Esophagus squamous epithelium (tissue), 5 donors: ENCODE data around the gene MED16. TPM values are rescaled to one million over a fixed set of nuclear protein-coding genes. Genes with fewer than 3 reads are reported as not detected.

ENCODE experiments used
- DNase-seq: peaks from one replicate; lab custom pipeline; 2025; lab: John Stamatoyannopoulos, UW
- H3K27ac ChIP-seq, 4 donors: fragments of 200-600 bp; sonication (generic); one replicate each; pipeline ENCODE4 v1.5.1; 2016 to 2019; ENCODE audit warnings: mild to moderate bottlenecking in 1 of 4
- H3K27me3 ChIP-seq, 4 donors: fragments of 200-600 bp; sonication (generic); 1 replicate in 3 of 4; 2 replicates in 1 of 4; pipeline versions ENCODE4 v1.5.1 to v1.6.0; 2017 to 2021; ENCODE audit warnings: antibody characterized with exemption in 1 of 4
- H3K36me3 ChIP-seq, 3 donors: fragments of 200-600 bp; sonication (generic); one replicate each; pipeline ENCODE4 v1.5.1; 2016 to 2019
- H3K4me1 ChIP-seq, 3 donors: fragments of 200-600 bp; sonication (generic); one replicate each; pipeline ENCODE4 v1.5.1; 2017 to 2019
- H3K4me3 ChIP-seq, 4 donors: fragments of 200-600 bp; sonication (generic); 1 replicate in 3 of 4; 2 replicates in 1 of 4; pipeline ENCODE4 v1.5.1; 2016 to 2019; ENCODE audit warnings: mild to moderate bottlenecking in 2 of 4, moderate library complexity in 1 of 4
- H3K9me3 ChIP-seq, 3 donors: fragments of 200-600 bp; sonication (generic); one replicate each; pipeline ENCODE4 v1.5.1; 2016 to 2019
- POLR2A ChIP-seq, 4 donors: fragments of 450-650 bp; IDR thresholded peaks; one replicate each; pipeline ENCODE4 v1.6.1; 2017; ENCODE audit warnings: antibody characterized with exemption in 4 of 4, mild to moderate bottlenecking in 4 of 4, moderate library complexity in 3 of 4
- WGBS, 2 donors: methylation state at CpG; one replicate each; pipeline ENCODE4 v1.1.5; 2018; 5-methylcytosine and 5-hydroxymethylcytosine counted together
- intact Hi-C: fragments of 100-400 bp; cut with DNase I; formaldehyde crosslinking; loops from one replicate; pipeline ENCODE4 v1.15.0; 2022
- total RNA-seq, 4 donors: library from RNA; depleted of rRNA; stranded (reverse); fragments of >200 nt; gene quantifications; one replicate each; pipeline ENCODE4 v1.1.0, GENCODE V29; 2016
- TF ChIP-seq, protein P1 (sequence below), 6 experiments: fragments of 450-650 bp in 4 of 6; fragments of 200-600 bp in 2 of 6; sonication (generic) in 2 of 6; IDR thresholded peaks; one replicate each; pipeline ENCODE4 v1.5.1; 2016 to 2019; ENCODE audit warnings: antibody characterized with exemption in 6 of 6, mild to moderate bottlenecking in 4 of 6, moderate library complexity in 4 of 6
- donor health status: DM: yes; HTN: yes; CAD: no.

The MED16 gene
- total RNA-seq, 4 donors from 2014 or later = 23.7 to 64.9 (median 32.5) TPM

DNA sequence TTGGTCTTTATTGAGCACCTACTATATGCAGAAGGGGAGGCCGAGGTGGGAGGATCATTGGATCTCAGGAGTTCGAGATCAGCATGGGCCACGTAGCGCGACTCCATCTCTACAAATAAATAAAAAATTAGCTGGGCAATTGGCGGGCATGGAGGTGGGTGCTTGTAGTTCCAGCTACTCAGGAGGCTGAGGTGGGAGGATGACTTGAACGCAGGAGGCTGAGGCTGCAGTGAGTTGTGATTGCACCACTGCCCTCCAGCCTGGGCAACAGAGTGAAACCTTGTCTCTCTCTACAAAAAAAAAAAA lies 29.7 kb downstream of the MED16 start:
- TF ChIP-seq POLR2A (IDR thresholded peaks at IDR 0.05) = no peak
- TF ChIP-seq, protein P1, sequence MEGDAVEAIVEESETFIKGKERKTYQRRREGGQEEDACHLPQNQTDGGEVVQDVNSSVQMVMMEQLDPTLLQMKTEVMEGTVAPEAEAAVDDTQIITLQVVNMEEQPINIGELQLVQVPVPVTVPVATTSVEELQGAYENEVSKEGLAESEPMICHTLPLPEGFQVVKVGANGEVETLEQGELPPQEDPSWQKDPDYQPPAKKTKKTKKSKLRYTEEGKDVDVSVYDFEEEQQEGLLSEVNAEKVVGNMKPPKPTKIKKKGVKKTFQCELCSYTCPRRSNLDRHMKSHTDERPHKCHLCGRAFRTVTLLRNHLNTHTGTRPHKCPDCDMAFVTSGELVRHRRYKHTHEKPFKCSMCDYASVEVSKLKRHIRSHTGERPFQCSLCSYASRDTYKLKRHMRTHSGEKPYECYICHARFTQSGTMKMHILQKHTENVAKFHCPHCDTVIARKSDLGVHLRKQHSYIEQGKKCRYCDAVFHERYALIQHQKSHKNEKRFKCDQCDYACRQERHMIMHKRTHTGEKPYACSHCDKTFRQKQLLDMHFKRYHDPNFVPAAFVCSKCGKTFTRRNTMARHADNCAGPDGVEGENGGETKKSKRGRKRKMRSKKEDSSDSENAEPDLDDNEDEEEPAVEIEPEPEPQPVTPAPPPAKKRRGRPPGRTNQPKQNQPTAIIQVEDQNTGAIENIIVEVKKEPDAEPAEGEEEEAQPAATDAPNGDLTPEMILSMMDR (IDR thresholded peaks at IDR 0.05) = no peak
- no peak for DNase-seq
- Histone ChIP-seq H3K4me1 (peaks cover 9 to 61% (median 33%) of the 10 kb centered on the region in 3 donors), H3K27ac (peak overlapping the region in 1 of 4 donors; percentile 3), H3K27me3 (peaks cover 0 to 48% (median 0%) of the 10 kb centered on the region in 4 donors), H3K4me3 (peak overlapping the region in 1 of 4 donors; percentile 26), H3K36me3 (peaks cover 3 to 14% (median 10%) of the 10 kb centered on the region in 3 donors), H3K9me3 (no peaks in the 10 kb centered on the region)
- WGBS, 2 donors = 86 to 90% methylated on average over 6 to 7 of the region's 7 CpGs
- intact Hi-C loops = loop anchor here (5.0 kb wide), 1 partner anchor 59 kb away; no protein-coding TSS in a partner anchor

DNA sequence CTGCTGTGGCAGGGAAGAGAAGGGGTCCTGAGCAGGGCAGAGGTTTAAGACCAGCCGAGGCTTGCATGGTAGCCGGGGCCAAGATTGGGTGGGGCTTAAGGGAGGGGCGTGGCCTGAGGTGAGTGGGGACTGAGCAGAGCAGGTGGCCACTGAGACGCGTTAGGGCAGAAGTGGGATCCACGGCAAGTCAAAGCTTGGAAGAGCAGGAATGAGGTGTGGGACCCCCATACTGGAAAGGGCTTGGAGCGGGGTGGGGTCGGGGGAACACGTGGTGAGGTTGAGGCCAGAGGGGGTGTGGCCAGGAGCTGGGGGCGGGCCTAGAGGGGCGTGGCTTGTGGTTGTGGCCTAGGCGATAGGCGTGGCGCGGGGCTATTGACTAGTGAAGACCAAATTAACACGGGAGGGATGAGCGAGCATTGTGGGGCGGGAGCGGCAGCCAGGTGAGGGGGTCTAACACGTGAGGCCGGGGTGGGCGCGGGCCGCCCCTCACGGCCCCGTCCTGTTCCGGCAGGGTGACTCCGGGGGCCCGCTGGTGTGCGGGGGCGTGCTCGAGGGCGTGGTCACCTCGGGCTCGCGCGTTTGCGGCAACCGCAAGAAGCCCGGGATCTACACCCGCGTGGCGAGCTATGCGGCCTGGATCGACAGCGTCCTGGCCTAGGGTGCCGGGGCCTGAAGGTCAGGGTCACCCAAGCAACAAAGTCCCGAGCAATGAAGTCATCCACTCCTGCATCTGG lies 30.2 kb downstream of the MED16 start:
- Histone ChIP-seq H3K36me3 (peaks cover 0 to 8% (median 5%) of the 10 kb centered on the region in 3 donors), H3K9me3 (no peaks in the 10 kb centered on the region), H3K4me1 (peaks cover 9 to 58% (median 33%) of the 10 kb centered on the region in 3 donors), H3K27ac (peak overlapping the region in 2 of 4 donors; percentile 4 to 16), H3K4me3 (peak overlapping the region in 2 of 4 donors; percentile 26 to 27), H3K27me3 (peaks cover 0 to 50% (median 0%) of the 10 kb centered on the region in 4 donors)
- no peak for TF ChIP-seq POLR2A (IDR thresholded peaks at IDR 0.05)
- TF ChIP-seq, protein P1 (IDR thresholded peaks at IDR 0.05) = no peak
- no peak for DNase-seq
- 29 to 30% methylated on average over 10 to 23 of the region's 48 CpGs for WGBS, 2 donors
- intact Hi-C loops = loop anchor here (5.0 kb wide), 1 partner anchor 60 kb away; no protein-coding TSS in a partner anchor

DNA sequence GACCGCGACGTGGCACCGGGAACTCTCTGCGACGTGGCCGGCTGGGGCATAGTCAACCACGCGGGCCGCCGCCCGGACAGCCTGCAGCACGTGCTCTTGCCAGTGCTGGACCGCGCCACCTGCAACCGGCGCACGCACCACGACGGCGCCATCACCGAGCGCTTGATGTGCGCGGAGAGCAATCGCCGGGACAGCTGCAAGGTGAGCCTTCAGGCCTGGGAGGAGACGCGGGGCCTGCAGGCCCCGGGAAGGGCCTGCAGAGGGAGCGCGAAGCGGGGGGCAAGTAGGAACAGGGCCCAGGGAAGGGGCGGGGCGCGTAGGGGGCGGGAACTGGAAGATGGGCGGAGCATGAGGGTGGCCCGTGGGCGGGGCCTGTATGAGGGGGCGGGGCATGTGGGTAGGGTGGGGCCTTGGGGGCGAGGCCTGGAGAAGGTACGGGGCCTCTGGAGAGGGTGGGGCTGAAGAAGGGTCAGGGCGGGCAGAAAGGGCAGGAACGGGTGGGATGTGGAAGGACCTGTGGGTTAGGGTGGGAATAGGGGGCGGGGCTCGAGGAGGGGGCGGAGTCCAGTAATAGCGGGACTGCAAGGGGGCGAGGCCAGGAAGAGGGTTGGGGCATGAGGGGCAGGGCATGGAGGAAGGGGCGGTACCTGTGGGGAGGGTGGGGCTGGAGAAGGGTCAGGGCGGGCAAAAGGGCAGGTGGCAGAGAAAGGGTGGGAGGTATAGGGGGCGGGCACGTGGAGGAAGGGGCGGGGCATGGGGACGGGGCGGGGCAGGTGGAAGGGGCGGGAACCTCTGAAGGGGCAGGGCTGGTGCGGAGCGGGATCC lies 31.0 kb downstream of the MED16 start:
- no peak for DNase-seq
- Histone ChIP-seq H3K9me3 (no peaks in the 10 kb centered on the region), H3K27me3 (peaks cover 0 to 55% (median 0%) of the 10 kb centered on the region in 4 donors), H3K4me1 (peaks cover 9 to 58% (median 33%) of the 10 kb centered on the region in 3 donors), H3K27ac (peak overlapping the region in 2 of 4 donors; percentile 4 to 25), H3K36me3 (peaks cover 0 to under 1% (median 0%) of the 10 kb centered on the region in 3 donors), H3K4me3 (peak overlapping the region in 2 of 4 donors; percentile 7 to 26)
- TF ChIP-seq, protein P1 (IDR thresholded peaks at IDR 0.05) = peak in 1 of 6 experiments; percentile 41
- TF ChIP-seq POLR2A (IDR thresholded peaks at IDR 0.05) = no peak
- intact Hi-C loops = loop anchor here (5.0 kb wide), 1 partner anchor 60 kb away; no protein-coding TSS in a partner anchor
- WGBS, 2 donors = 7 to 9% methylated on average over 12 to 14 of the region's 60 CpGs

DNA sequence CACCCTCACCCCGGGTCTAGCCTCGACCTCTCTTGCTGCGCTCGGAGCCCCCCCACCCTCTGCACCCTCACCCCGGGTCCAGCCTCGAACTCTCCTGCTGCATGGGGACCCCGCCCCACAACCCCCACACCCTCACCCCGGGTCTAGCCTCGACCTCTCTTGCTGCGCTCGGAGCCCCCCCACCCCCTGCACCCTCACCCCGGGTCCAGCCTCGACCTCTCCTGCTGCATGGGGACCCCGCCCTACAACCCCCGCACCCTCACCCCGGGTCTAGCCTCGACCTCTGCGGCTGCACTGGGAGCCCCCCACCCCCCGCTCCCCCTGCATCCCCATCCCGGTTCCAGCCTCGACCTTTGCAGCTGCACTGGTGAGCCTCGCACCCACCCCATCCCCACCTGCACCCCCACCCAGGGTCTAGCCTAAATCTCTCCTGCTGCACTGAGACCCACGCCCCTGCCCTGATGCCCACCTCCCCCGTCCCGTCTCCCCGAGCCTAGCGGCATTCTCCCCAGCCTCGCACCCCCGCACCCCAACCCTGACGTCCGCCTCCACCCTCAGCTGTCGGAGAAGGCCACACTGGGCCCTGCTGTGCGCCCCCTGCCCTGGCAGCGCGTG lies 31.7 kb downstream of the MED16 start:
- 34 to 64% methylated on average over 5 to 7 of the region's 35 CpGs for WGBS, 2 donors
- no peaks in the 10 kb centered on the region for H3K36me3 ChIP-seq
- H3K9me3 ChIP-seq = no peaks in the 10 kb centered on the region
- peaks cover 9 to 58% (median 33%) of the 10 kb centered on the region in 3 donors for H3K4me1 ChIP-seq
- no peak for DNase-seq
- intact Hi-C loops = loop anchor here (5.0 kb wide), 1 partner anchor 61 kb away; no protein-coding TSS in a partner anchor
- H3K4me3 ChIP-seq = peak overlapping the region; percentile 32 to 75 (median 46)
- H3K27ac ChIP-seq = peak overlapping the region in 1 of 4 donors; percentile 80
- TF ChIP-seq, protein P1 (IDR thresholded peaks at IDR 0.05) = no peak
- peaks cover 0 to 55% (median 0%) of the 10 kb centered on the region in 4 donors for H3K27me3 ChIP-seq
